Transverse colon (tissue), 1 donor: ENCODE data around the gene GAB2.

ENCODE experiments used
- EP300 ChIP-seq: sonication (generic); formaldehyde crosslinking; IDR thresholded peaks from one replicate; pipeline ENCODE4 v1.6.1; 2017; ENCODE audit warnings: antibody characterized with exemption, low read depth
- POLR2A ChIP-seq: fragments of 450-650 bp; IDR thresholded peaks from one replicate; pipeline ENCODE4 v1.6.1; 2016; ENCODE audit warnings: antibody characterized with exemption, mild to moderate bottlenecking, moderate library complexity

DNA sequence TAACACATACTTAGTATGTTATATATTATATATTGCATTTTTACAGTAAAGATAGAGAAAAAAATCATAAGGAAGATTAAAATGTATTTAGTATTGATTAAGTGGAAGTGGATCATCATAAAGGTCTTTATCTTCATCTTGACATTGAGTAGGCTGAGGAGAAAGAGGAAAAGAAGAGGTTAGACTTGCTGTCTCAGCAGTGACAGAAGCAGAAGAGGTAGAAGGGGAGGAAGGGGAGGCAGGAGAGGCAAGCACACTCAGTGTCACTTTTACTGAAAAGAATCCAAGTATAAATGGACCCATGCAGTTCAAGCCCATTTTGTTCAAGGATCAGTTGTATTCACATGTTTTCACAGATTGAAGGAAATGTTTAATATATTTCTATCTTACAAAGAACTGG, 69.7 kb downstream of the GAB2 start:
- TF ChIP-seq EP300, result no peak
- TF ChIP-seq POLR2A, result no peak
